ENCODE measurements around the gene CARMIL1. TPM values are rescaled to one million over a fixed set of nuclear protein-coding genes. Genes with fewer than 3 reads are reported as not detected.

Gene CARMIL1
- total RNA-seq, 1 experiment from 2014 or later, result 16.8 TPM

GRCh38 chr6:25642667-25643328 lies 363.6 kb downstream of the CARMIL1 start:
- DNase-seq (ENCODE audit: low spot score), result no peak

- no peak for DNase-seq (ENCODE audit: low spot score)
Measured at GRCh38 chr6:25645916-25646315, 366.7 kb downstream of the CARMIL1 start.

GRCh38 chr6:25649611-25650010 lies 370.4 kb downstream of the CARMIL1 start:
- no peak for DNase-seq (ENCODE audit: low spot score)

GRCh38 chr6:25652007-25652515 lies 372.9 kb downstream of the CARMIL1 start, which contains the start of gene SCGN:
Gene SCGN (plus strand): TSS chr6:25652215. CDS start chr6:25652404, 189 bp downstream.
- DNase-seq (ENCODE audit: low spot score), result no peak

GRCh38 chr6:25655723-25656122 lies 376.5 kb downstream of the CARMIL1 start:
- no peak for DNase-seq (ENCODE audit: low spot score)

- DNase-seq (ENCODE audit: low spot score), result no peak
Measured at GRCh38 chr6:25659633-25660368, 380.6 kb downstream of the CARMIL1 start.

- DNase-seq (ENCODE audit: low spot score), result no peak
Measured at GRCh38 chr6:25660512-25660911, 381.3 kb downstream of the CARMIL1 start.

- DNase-seq (ENCODE audit: low spot score), result no peak
Measured at GRCh38 chr6:25661129-25661779, 382.1 kb downstream of the CARMIL1 start.

GRCh38 chr6:25665455-25665854 lies 386.3 kb downstream of the CARMIL1 start:
- no peak for DNase-seq (ENCODE audit: low spot score)

- DNase-seq (ENCODE audit: low spot score), result no peak
Measured at GRCh38 chr6:25669413-25669812, 390.2 kb downstream of the CARMIL1 start.

Small RNA genes within 50 kb of the gene (small RNA-seq; reads per million reads assigned to genes)
- not detected for gene RF00019
- not detected for gene RNU6-987P

Data from HT-29 (cell line).